HepG2 (cell line): Measurements from ENCODE around the gene DAPK1. TPM values are rescaled to one million over a fixed set of nuclear protein-coding genes. Genes with fewer than 3 reads are reported as not detected.

ENCODE experiments used
- ATAC-seq: fragments of 200-7000 bp; cut with Tn5 transposase; 3 replicates; pipeline ENCODE4 v1.9.1; 2020; ENCODE audit warnings: mild to moderate bottlenecking, moderate library complexity
- BruUV-seq: library from RNA; stranded (reverse); fragments of 400-500 nt; replicated peaks from 2 replicates; lab custom pipeline; 2021; lab: Mats Ljungman, UMichigan
- CTCF ChIA-PET: fragments of 300-600 bp; formaldehyde crosslinking; extraction: SDS; loops from one replicate; lab custom pipeline; 2021; ENCODE audit warnings: low total read pairs, inconsistent platforms, low intra/inter-chr PET ratio; lab: Yijun Ruan, JAX
- POLR2A ChIA-PET: fragments of 350-600 bp; sonication (Branson Sonifier 250); formaldehyde crosslinking; loops from one replicate; lab custom pipeline; 2020; ENCODE audit warnings: antibody characterized with exemption, inconsistent platforms; lab: Yijun Ruan, JAX
- DNase-seq: peaks from one replicate; pipeline ENCODE4 v3.0.0-alpha.2; 2015; ENCODE audit warnings: low spot score
- FAIRE-seq: peaks from 3 replicates; lab custom pipeline; 2011; peaks lifted over from hg19 to GRCh38; lab: Jason Lieb, UNC
- H2AFZ ChIP-seq: one replicate; pipeline ENCODE4 v1.6.1; 2011; ENCODE audit warnings: low read length, inconsistent platforms
- H3K27ac ChIP-seq: fragments of 300-600 bp; 3 replicates; pipeline ENCODE4 v1.8.0; 2011; ENCODE audit warnings: mixed run types, mild to moderate bottlenecking, mixed read lengths, low read length, inconsistent platforms; ENCODE audit not compliant: insufficient read depth; ENCODE audit errors: extremely low read length
- H3K27me3 ChIP-seq, 2 experiments: fragments of 200-600 bp in 1 of 2; 2 replicates in 1 of 2; 3 replicates in 1 of 2; pipeline versions ENCODE4 v1.6.0 to v1.8.0; 2011; ENCODE audit warnings: low read length in 2 of 2, mild to moderate bottlenecking in 2 of 2, moderate library complexity in 2 of 2, inconsistent platforms in 1 of 2; ENCODE audit not compliant: insufficient read depth in 2 of 2, control insufficient read depth in 1 of 2
- H3K36me3 ChIP-seq, 2 experiments: fragments of 200-600 bp in 1 of 2; replicated peaks in 1 of 2; 2 replicates in 1 of 2; 3 replicates in 1 of 2; pipeline versions ENCODE4 v1.5.1 to v1.8.0; 2011; ENCODE audit warnings: low read length in 2 of 2, inconsistent platforms in 1 of 2; ENCODE audit not compliant: insufficient read depth in 2 of 2, control insufficient read depth in 1 of 2
- H3K4me1 ChIP-seq: 2 replicates; pipeline ENCODE4 v1.5.1; 2012; ENCODE audit warnings: low read length, inconsistent platforms; ENCODE audit not compliant: insufficient read depth
- H3K4me2 ChIP-seq: 2 replicates; pipeline ENCODE4 v1.6.0; 2011; ENCODE audit warnings: low read depth, low read length, inconsistent platforms
- H3K4me3 ChIP-seq, 3 experiments: fragments of 200-600 bp in 1 of 3; sonication (generic), shearing (Covaris generic) in 1 of 3; replicated peaks in 1 of 3; 2 replicates each; pipeline ENCODE4 v1.5.1; 2011 to 2016; ENCODE audit warnings: low read length in 3 of 3, inconsistent platforms in 2 of 3, low read depth in 2 of 3, mild to moderate bottlenecking in 2 of 3, control low read depth in 1 of 3, mixed read lengths in 1 of 3; ENCODE audit not compliant: insufficient read depth in 1 of 3
- H3K79me2 ChIP-seq: one replicate; pipeline ENCODE4 v1.6.1; 2011; ENCODE audit warnings: low read length, inconsistent platforms; ENCODE audit not compliant: insufficient read depth
- H3K9ac ChIP-seq: 2 replicates; pipeline ENCODE4 v1.6.0; 2011; ENCODE audit warnings: mild to moderate bottlenecking, low read depth, low read length, inconsistent platforms; ENCODE audit not compliant: insufficient read depth
- H3K9me3 ChIP-seq: 2 replicates; pipeline ENCODE4 v1.5.1; 2012; ENCODE audit warnings: mild to moderate bottlenecking, low read length
- H4K20me1 ChIP-seq: 2 replicates; pipeline ENCODE4 v1.6.0; 2011; ENCODE audit warnings: inconsistent platforms, mild to moderate bottlenecking, low read length, moderate library complexity; ENCODE audit not compliant: insufficient read depth
- POGK ChIP-seq: sonication (generic); formaldehyde crosslinking; conservative IDR thresholded peaks from 2 replicates; pipeline ENCODE4 v1.8.0; 2022; ENCODE audit warnings: mild to moderate bottlenecking, moderate library complexity, missing genetic modification reagents
- THYN1 ChIP-seq: sonication (generic); formaldehyde crosslinking; IDR thresholded peaks from 2 replicates; pipeline ENCODE4 v1.8.1; 2023; ENCODE audit warnings: low read depth, mild to moderate bottlenecking, moderate library complexity, missing genetic modification reagents, borderline replicate concordance
- XBP1 ChIP-seq: sonication (generic); formaldehyde crosslinking; IDR thresholded peaks from 2 replicates; pipeline ENCODE4 v1.5.0; 2020; ENCODE audit warnings: missing genetic modification reagents
- ZNF12 ChIP-seq: sonication (generic); formaldehyde crosslinking; IDR thresholded peaks from 2 replicates; pipeline ENCODE4 v1.5.0; 2020; ENCODE audit warnings: missing genetic modification reagents
- ZNF383 ChIP-seq: sonication (generic); formaldehyde crosslinking; IDR thresholded peaks from 2 replicates; pipeline ENCODE4 v1.4.0; 2020; ENCODE audit warnings: missing genetic modification reagents, mild to moderate bottlenecking, borderline replicate concordance
- whole genome bisulfite sequencing: methylation state at CpG from one replicate; pipeline ENCODE4 v1.1.6; 2017; ENCODE audit warnings: low lambda C conversion rate; 5-methylcytosine and 5-hydroxymethylcytosine counted together
- in situ Hi-C: cut with HindIII; loops from 2 replicates; pipeline ENCODE4 v1.10.0; 2017; ENCODE audit warnings: low pct_unique_long_range_greater_than_20kb; ENCODE audit not compliant: extremely low pct_ligation_motif_present
- intact Hi-C: fragments of 100-400 bp; cut with micrococcal nuclease; formaldehyde crosslinking; loops from one replicate; pipeline ENCODE4 v1.10.0; 2022; ENCODE audit not compliant: unreplicated experiment
- polyA plus RNA-seq, 8 experiments: library from polyadenylated mRNA; depleted of rRNA in 3 of 8; stranded (reverse) in 7 of 8; unstranded in 1 of 8; fragments of >200 nt; fragmentation: Illumina TruSeq in 4 of 8; extraction: Trizol in 4 of 8; gene quantifications; 2 replicates each; pipeline versions ENCODE4 v1.2.1 to v1.2.3, GENCODE V29; 2011 to 2016; ENCODE audit warnings: low read depth in 4 of 8, missing spikeins in 1 of 8, mixed read lengths in 1 of 8; ENCODE audit not compliant: insufficient read depth in 1 of 8
- total RNA-seq, 5 experiments: library from RNA; depleted of rRNA; stranded (reverse); fragments of >200 nt; fragmentation: Illumina TruSeq; extraction: Trizol; gene quantifications; 2 replicates each; pipeline ENCODE4 v1.2.3, GENCODE V29; 2016; ENCODE audit warnings: low read depth in 1 of 5

Gene DAPK1
- total and polyA plus RNA-seq, 2 of the 13 experiments (the other 11 are each of a cell fraction or from before 2014, with no cell fraction given) = 35.7 to 35.9 TPM

DNA sequence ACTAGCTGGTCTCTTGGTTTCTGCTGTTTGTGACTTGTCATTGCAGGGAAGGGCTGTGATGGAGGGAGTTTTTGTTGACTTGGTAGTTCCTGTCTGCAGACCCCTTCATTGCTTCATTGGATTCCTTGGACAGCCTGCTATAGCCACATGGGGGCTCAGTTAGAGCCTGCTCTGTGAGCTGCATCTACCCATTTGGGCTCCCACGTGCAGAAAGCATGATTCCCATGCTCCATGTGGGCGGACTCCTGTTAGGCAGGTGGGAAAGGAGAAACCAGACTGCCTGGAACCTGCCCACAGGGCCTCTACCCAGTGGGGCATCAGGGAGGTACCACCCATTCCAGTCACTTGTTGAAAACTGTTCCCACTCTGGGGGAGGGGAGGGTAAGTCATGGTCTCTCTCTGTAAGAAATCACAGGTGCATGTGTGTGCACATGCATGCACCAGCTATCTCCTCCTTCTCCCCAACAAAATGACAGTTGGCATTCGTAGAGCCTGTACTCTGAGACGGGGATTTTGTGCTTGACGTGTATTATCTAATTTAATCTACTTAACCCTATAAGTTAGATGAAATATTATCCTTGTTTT lies 61.0 kb downstream of the DAPK1 start:
- Histone ChIP-seq H3K27ac (no peak overlapping the region), H3K9me3 (no peaks in the 10 kb centered on the region), H3K4me3 (no peak overlapping the region), H4K20me1 (no peaks in the 10 kb centered on the region), H2AFZ (no peak overlapping the region), H3K4me1 (peaks cover 5% of the 10 kb centered on the region; the same call in 1 of the 2 replicates), H3K79me2 (peaks cover 8% of the 10 kb centered on the region), H3K36me3 (peaks cover 0 to 9% of the 10 kb centered on the region in 2 experiments; a peak in 2 of 5 replicates), H3K4me2 (no peak overlapping the region), H3K9ac (no peak overlapping the region), H3K27me3 (no peaks in the 10 kb centered on the region)
- FAIRE-seq (no peak), ATAC-seq (no peak), DNase-seq (no peak)
- no peak for TF ChIP-seq THYN1
- no peak for TF ChIP-seq POGK
- in situ Hi-C loops = no loop called here
- intact Hi-C loops = no loop called here
- POLR2A ChIA-PET = interaction anchor here (4.0 kb wide), 1 partner anchor 11 kb away, joined by 21 read pairs; no protein-coding TSS in a partner anchor
- no TSS peak for BruUV-seq
- CTCF ChIA-PET = no interaction called here
- 81% methylated on average over 3 of the region's 5 CpGs for WGBS

DNA sequence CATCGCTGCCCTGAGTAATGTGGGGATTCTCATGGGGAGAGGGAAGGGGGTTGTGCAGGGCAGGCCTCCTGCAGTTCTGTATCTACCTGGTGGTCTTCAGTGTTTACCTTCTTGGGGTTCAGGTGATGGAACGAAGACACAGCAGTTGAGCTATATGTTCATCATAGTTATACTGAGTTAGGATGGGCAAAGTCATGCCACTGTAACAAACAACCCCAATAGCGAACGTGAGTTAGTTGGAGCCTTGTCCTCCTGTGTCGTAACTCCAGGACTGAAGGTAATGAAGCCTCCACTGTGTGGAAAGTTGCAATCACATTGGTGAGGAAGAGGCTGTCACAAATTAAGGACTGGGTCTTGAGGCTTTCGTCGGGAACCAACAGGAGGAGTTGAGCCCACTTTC lies 64.4 kb downstream of the DAPK1 start:
- Histone ChIP-seq H3K9me3 (no peaks in the 10 kb centered on the region), H3K36me3 (peaks cover 0 to 7% of the 10 kb centered on the region in 2 experiments; a peak in 1 of 5 replicates)
- no peak for TF ChIP-seq ZNF383 (CRISPR knock-in tag)
- TF ChIP-seq ZNF12 (CRISPR knock-in tag) = peak; percentile 97
- no peak for TF ChIP-seq XBP1 (CRISPR knock-in tag)
- TF ChIP-seq, all 625 proteins: peak for 1
- intact Hi-C loops (no loop called here), in situ Hi-C loops (no loop called here)
- Histone ChIP-seq H4K20me1 (no peaks in the 10 kb centered on the region), H3K4me3 (no peak overlapping the region), H3K9ac (no peak overlapping the region), H3K79me2 (peaks cover 8% of the 10 kb centered on the region), H3K27me3 (no peaks in the 10 kb centered on the region), H3K27ac (no peak overlapping the region), H2AFZ (no peak overlapping the region), H3K4me2 (no peak overlapping the region), H3K4me1 (peaks cover 18% of the 10 kb centered on the region)
- no peak for ATAC-seq
- no peak for DNase-seq
- ChIA-PET POLR2A (no interaction called here), CTCF (no interaction called here)
- FAIRE-seq = no peak
- BruUV-seq = no TSS peak
- WGBS = 84% methylated on average over 6 of the region's 7 CpGs
